GM23338 (cell line): Measurements from ENCODE around the gene ABCC3.

Experiments used
- CREB1 ChIP-seq: fragments of 250-450 bp; sonication (Bioruptor Pico); IDR thresholded peaks from 2 replicates; pipeline ENCODE4 v1.5.0; 2020; ENCODE audit warnings: low read depth, mild to moderate bottlenecking, moderate library complexity
- EZH2 ChIP-seq: fragments of 200-600 bp; sonication (generic); IDR thresholded peaks from one replicate; pipeline ENCODE4 v1.8.0; 2017; ENCODE audit warnings: antibody characterized with exemption, mild to moderate bottlenecking, low read depth; ENCODE audit not compliant: unreplicated experiment
- EZH2phosphoT487 ChIP-seq: fragments of 200-600 bp; sonication (generic); IDR thresholded peaks from one replicate; pipeline ENCODE4 v1.8.1; 2018; ENCODE audit warnings: antibody characterized with exemption; ENCODE audit not compliant: unreplicated experiment
- JUNB ChIP-seq: IDR thresholded peaks from one replicate; pipeline ENCODE4 v1.6.1; 2016; ENCODE audit warnings: antibody characterized with exemption; ENCODE audit not compliant: unreplicated experiment
- NANOG ChIP-seq: IDR thresholded peaks from 2 replicates; pipeline ENCODE4 v1.6.1; 2016; ENCODE audit warnings: antibody characterized with exemption, borderline replicate concordance
- POLR2AphosphoS5 ChIP-seq: IDR thresholded peaks from 2 replicates; pipeline ENCODE4 v1.6.1; 2016; ENCODE audit warnings: antibody characterized with exemption, low read depth
- STAT1 ChIP-seq: IDR thresholded peaks from one replicate; pipeline ENCODE4 v1.6.1; 2016; ENCODE audit warnings: antibody characterized with exemption; ENCODE audit not compliant: unreplicated experiment
- ZNF114 ChIP-seq: fragments of 250-450 bp; sonication (Bioruptor Pico); IDR thresholded peaks from 2 replicates; pipeline ENCODE4 v1.5.0; 2020; ENCODE audit warnings: mild to moderate bottlenecking, moderate library complexity
- ZNF331 ChIP-seq: fragments of 250-450 bp; sonication (Bioruptor Pico); IDR thresholded peaks from 2 replicates; pipeline ENCODE4 v1.5.0; 2020; ENCODE audit warnings: low read depth, mild to moderate bottlenecking, moderate library complexity
- TF ChIP-seq, protein P1 (sequence below), 2 experiments: fragments of 200-600 bp in 1 of 2; sonication (generic) in 1 of 2; conservative IDR thresholded peaks; 2 replicates each; pipeline versions ENCODE4 v1.5.1 to v1.6.1; 2016 to 2017; ENCODE audit warnings: antibody characterized with exemption in 2 of 2, low read depth in 2 of 2, mild to moderate bottlenecking in 2 of 2, moderate library complexity in 1 of 2
- TF ChIP-seq, protein P2 (sequence below): IDR thresholded peaks from 2 replicates; pipeline ENCODE4 v1.6.1; 2016; ENCODE audit warnings: antibody characterized with exemption
- TF ChIP-seq, protein P3 (sequence below): IDR thresholded peaks from one replicate; pipeline ENCODE4 v1.6.1; 2018; ENCODE audit warnings: antibody characterized with exemption; ENCODE audit not compliant: unreplicated experiment

DNA sequence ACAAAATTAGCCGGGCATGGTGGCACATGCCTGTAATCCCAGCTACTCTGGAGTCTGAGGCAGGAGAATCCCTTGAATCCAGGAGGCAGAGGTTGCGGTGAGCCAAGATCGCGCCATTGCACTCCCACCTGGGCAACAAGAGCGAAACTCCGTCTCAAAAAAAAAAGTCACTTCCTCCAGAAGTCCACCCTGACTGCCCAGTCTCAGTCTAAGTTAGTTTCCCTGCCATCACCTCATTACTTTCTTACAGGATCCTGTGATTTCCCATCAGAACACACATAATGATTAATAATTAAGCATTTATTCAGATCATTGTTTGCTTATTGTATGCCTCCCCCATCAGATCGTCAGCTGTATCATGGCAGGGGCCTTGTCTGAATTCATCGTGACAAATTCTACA, 31.6 kb downstream of the ABCC3 start:
- TF ChIP-seq STAT1 (no peak), POLR2AphosphoS5 (no peak), EZH2 (no peak), EZH2phosphoT487 (no peak), NANOG (no peak), CREB1 (no peak), JUNB (no peak), ZNF114 (no peak), ZNF331 (no peak)
- TF ChIP-seq, protein P1, sequence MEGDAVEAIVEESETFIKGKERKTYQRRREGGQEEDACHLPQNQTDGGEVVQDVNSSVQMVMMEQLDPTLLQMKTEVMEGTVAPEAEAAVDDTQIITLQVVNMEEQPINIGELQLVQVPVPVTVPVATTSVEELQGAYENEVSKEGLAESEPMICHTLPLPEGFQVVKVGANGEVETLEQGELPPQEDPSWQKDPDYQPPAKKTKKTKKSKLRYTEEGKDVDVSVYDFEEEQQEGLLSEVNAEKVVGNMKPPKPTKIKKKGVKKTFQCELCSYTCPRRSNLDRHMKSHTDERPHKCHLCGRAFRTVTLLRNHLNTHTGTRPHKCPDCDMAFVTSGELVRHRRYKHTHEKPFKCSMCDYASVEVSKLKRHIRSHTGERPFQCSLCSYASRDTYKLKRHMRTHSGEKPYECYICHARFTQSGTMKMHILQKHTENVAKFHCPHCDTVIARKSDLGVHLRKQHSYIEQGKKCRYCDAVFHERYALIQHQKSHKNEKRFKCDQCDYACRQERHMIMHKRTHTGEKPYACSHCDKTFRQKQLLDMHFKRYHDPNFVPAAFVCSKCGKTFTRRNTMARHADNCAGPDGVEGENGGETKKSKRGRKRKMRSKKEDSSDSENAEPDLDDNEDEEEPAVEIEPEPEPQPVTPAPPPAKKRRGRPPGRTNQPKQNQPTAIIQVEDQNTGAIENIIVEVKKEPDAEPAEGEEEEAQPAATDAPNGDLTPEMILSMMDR (conservative IDR thresholded peaks at IDR 0.05; ENCODE audit: low read depth in 2 of 2), result no peak
- TF ChIP-seq, protein P2, sequence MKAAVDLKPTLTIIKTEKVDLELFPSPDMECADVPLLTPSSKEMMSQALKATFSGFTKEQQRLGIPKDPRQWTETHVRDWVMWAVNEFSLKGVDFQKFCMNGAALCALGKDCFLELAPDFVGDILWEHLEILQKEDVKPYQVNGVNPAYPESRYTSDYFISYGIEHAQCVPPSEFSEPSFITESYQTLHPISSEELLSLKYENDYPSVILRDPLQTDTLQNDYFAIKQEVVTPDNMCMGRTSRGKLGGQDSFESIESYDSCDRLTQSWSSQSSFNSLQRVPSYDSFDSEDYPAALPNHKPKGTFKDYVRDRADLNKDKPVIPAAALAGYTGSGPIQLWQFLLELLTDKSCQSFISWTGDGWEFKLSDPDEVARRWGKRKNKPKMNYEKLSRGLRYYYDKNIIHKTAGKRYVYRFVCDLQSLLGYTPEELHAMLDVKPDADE, result no peak
- TF ChIP-seq, protein P3, sequence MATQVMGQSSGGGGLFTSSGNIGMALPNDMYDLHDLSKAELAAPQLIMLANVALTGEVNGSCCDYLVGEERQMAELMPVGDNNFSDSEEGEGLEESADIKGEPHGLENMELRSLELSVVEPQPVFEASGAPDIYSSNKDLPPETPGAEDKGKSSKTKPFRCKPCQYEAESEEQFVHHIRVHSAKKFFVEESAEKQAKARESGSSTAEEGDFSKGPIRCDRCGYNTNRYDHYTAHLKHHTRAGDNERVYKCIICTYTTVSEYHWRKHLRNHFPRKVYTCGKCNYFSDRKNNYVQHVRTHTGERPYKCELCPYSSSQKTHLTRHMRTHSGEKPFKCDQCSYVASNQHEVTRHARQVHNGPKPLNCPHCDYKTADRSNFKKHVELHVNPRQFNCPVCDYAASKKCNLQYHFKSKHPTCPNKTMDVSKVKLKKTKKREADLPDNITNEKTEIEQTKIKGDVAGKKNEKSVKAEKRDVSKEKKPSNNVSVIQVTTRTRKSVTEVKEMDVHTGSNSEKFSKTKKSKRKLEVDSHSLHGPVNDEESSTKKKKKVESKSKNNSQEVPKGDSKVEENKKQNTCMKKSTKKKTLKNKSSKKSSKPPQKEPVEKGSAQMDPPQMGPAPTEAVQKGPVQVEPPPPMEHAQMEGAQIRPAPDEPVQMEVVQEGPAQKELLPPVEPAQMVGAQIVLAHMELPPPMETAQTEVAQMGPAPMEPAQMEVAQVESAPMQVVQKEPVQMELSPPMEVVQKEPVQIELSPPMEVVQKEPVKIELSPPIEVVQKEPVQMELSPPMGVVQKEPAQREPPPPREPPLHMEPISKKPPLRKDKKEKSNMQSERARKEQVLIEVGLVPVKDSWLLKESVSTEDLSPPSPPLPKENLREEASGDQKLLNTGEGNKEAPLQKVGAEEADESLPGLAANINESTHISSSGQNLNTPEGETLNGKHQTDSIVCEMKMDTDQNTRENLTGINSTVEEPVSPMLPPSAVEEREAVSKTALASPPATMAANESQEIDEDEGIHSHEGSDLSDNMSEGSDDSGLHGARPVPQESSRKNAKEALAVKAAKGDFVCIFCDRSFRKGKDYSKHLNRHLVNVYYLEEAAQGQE, result no peak
